Measurements from ENCODE around the gene VAT1.
"Not testable (repeated sequence)": the region's sequence is repeated elsewhere in the genome, so short reads cannot be mapped to it uniquely, and the experiment has no call there.

Gene VAT1

DNA sequence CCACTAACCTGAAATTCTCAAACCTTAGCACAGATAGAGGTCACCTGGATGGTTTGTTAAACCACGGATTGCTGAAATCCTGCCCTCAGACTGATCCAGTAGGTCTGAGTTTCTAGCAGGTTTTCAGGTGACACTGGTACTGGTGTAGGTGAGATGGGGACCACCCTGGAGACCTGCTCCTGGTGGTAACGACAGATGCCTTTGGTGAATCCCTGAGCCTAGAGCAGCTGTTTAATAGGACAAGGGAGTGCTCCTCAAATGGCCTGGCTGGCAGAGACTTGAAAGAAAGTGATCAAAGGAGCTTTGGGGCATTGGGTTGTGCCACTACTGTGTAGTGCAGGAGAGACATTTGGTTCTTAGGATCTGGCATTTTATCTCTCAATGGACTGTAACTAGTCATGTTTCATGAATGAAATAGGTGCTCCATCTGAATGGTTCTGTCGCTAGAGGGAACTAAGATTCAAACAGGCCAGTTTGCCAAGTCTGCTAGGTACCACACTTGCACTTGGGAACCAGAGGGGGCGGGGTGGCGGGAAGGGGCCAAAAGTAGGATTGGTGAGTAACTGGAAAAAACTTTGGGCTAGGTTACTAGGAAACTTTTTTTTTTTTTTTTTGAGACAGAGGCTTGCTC, 18.5 kb downstream of the VAT1 start:
- no peak for DNase-seq

GRCh38 chr17:43000894-43001293, 21.3 kb downstream of the VAT1 start:
- DNase-seq, result not testable (repeated sequence)

GRCh38 chr17:42999003-42999525, 23.1 kb downstream of the VAT1 start:
- DNase-seq, result no peak

DNA sequence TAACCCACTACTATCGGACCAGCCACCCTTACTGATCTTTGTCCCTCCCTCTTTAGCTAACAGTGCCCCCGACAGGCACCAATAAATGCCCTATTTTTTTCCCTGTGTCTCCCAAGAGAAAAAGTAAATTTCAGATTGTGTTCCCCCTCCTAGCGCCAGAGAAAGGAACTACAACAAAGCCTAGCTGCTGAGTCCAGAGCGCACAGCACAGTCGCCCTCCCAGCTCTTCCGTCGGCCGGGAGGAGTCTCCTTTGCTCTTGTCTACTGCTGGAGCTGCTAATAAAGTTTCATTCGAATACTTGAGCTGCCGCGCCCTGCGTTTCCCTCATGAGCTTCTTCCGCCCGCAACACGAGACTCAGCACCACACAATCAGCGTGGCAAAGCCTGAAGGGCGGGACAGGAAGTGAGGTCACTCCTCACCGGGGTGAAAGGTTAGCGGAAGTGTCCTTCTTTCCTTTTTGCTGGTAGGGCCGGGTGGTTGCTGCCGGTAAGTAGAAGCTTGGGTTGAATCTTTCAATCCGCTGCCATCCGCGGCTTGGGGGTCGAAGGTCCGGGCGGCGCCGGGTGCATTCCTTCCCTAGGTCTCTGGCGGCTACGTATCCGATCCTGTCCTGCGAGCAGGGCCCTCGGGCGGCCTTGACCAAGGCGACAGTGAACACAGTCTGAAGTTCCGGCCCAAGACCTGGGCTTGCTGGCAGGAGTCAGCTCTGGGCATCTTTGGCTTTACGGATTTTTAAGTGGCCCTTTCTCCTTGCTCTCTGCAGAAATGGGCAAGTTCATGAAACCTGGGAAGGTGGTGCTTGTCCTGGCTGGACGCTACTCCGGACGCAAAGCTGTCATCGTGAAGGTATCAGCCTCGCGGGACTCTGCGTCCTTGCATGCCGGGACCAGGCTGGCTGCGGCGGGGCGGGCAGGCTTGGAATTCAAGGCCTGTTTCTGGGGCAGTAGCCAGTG, 23.9 kb downstream of the VAT1 start, which contains the start of gene RPL27:
Gene RPL27 (plus strand): TSS at position 436 of the 955 bp plus-strand sequence. CDS start 332 bp downstream, at position 768.
- peak; percentile 97 to 98 for DNase-seq

GRCh38 chr17:42997390-42997983, 24.7 kb downstream of the VAT1 start:
- no peak for DNase-seq

DNA sequence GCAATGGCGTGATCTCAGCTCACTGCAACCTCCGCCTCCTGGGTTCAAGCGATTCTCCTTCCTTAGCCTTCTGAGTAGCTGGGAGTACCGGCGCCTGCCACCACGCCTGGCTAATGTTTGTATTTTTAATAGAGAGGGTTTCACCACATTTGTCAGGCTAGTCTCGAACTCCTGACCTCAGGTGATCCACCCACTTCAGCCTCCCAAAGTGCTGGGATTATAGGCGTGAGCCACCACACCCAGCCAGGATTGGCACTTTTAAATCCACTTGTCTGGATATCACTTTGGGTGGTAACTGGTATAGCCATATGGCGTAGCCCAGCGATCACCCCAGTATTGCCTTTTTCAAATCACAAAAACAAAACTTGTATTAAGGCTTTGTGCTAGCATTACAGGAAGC, 28.3 kb downstream of the VAT1 start:
- not testable (repeated sequence) for DNase-seq

DNA sequence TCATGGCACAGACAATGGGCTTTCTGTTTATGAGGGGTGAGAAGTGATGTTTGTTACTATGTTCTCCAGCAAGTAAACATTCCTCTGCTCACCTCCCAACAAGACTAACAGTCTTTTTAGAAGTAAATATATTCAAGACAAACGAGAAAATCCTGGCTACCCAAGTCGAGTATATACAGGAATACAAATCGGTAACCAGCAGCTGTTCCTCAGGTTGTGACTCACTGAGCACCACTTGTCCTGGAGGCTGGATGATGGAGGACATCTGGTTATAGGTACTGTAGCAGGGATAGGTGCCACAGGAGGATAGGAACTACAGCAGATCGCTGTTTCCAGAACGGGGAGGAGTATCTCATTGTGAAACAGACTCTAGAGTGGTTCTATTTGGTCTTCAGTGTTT, 29.3 kb downstream of the VAT1 start:
- no peak for DNase-seq

- no peak for DNase-seq
Measured at GRCh38 chr17:42991471-42991870, 30.7 kb downstream of the VAT1 start.

DNA sequence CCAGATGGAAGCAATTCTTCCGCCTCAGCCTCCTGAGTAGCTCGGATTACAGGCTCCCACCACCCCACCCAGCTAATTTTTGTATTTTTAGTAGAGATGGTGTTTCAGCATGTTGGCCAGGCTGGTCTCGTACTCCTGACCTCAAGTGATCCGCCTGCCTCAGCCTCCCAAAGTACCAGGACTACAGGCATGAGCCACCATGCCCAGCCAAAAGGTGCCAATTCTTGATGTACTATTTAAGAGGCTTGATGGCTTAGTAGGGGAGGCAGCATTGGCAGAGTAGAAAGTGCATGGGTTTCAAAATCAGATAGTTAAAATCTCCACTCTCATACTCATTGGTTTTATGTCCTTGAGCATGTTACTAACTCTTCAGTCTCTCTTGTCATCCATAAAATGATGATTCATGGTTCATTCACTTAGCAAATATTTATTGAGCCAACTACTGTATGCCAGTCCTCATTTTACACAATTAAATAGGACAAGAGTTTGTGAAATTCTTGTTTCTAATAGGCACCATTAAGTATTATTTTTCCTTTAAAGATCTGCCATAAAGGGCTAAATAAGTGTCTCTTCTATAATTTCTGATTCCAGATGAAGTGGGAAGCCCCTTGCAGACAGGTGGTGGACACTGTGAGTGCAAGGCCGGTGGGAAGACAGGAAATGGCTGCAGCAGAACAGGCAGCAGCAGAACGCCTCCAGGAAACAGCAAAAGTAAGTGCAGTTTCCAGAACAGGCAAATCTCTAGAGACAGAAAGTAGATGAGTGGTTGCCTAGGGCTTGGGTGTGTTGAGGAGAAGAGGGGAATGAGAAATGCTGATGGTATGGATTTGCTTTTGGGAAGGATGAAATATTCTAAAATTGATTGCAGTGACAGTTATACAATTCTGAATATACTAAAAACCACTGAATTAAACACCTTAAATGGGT, 32.2 kb downstream of the VAT1 start:
- DNase-seq, result no peak

GRCh38 chr17:42989141-42989540, 33.0 kb downstream of the VAT1 start:
- no peak for DNase-seq

DNA sequence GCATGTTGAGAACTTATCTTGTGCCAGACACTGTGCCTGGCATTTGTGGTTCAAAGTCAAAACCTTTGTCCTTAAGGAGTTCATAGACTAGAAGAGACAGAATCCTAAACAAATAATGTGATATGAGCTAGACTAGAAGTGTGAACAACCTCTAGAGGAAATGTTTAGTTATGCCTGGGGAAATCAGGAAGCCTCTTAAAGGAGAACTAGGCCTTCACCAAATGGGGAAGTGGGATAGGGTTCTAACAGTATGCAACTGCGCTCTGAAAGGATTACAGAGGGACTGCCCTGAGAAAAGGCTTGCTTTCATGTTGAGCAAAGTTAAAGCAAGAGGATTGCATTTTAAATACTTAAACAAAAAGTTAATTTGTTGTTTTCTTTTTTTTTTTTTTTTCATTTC, 37.0 kb downstream of the VAT1 start:
- no peak for DNase-seq

DNA sequence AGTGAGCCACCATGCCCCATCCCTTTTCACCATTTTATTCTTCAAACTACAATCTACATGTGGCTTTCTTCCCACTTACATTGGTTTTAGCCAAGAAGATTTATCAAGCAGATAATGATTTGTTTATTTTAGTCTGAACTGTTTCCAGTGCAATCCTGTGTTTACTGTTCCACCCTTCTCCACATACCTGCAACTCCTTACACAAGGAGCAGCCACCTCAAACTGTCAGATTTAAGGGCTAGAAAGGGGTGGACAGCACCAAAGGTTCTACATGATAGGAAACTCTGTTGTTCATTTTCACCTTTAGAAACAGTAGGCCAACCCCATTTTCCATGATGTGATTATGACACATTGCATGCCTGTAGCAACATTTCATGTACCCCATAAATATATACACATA, 39.9 kb downstream of the VAT1 start:
- DNase-seq, result no peak

DNA sequence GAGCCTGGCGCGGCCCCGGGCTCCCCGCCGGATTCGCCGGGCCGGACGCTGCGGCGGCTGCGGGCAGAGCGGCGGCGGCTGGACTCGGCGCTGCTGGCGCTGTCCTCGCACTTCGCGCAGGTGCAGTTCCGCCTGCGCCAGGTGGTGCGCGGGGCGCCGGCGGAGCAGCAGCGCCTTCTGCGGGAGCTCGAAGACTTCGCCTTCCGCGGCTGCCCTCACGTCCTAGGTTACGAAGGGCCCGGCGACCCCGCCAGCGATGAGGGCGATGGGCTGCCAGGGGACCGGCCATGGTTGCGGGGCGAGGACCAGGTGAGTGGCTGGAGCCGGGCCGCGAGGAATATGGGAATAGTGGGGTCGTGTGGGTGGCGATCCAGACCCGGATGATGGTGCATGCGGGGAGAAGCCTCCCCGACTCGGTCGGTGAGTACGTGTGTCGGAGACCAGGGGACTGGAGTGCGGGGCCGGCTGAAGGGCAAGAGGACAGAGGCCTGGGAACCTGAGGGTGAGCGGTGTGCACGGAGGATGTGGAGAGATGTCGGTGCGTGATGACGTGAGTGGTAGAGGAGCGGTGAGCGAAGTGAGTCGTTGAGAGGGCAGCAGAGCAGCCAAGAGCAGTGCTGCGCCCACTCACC, 41.3 kb downstream of the VAT1 start:
- peak; percentile 48 to 57 for DNase-seq

- DNase-seq, result peak; percentile 88 to 90
Measured at GRCh38 chr17:42980274-42980765, 41.9 kb downstream of the VAT1 start, which contains the start of gene RUNDC1. TSS of gene RUNDC1 (plus strand) at chr17:42980565. CDS start at chr17:42980577, 12 bp downstream.

GRCh38 chr17:42979511-42980273, 42.5 kb downstream of the VAT1 start, which contains the start of gene PTGES3L:
TSS of gene PTGES3L (minus strand) at chr17:42980080. CDS start at chr17:42980053, 27 bp downstream.
- no peak for DNase-seq

DNA sequence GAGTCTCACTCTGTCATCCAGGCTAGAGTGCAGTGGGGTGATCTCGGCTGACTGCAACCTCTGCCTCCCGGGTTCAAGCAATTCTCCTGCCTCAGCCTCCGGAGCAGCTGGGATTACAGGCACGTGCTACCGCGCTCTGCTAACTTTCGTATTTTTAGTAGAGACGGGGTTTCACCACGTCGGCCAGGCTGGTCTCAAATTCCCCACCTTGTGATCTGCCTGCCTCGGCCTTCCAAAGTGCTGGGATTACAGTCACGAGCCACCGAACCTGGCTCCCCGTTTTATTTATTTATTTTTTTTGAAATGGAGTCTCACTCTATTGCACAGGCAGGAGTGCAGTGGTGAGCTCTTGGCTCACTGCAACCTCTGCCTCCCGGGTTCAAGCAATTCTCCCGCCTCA, 46.5 kb downstream of the VAT1 start:
- not testable (repeated sequence) for DNase-seq

DNA sequence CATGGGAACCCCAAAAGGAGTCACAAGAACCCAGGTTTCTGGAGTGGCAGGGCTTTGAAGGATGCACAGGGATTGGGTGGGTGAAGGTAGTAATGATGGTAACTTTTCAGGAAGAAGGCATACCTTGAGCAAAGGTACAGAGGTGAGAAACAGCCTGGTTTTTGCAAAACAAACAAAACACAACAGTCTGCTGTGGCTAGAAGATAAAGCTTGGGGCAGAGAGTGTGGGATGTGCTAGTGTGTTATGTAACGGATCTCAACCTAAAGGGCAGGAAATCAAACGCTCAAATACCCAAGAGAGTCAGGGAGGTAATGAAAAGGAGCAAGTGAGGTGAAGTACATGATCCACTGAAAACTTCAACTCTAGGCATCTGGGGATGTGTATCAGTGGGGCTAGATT, 46.9 kb downstream of the VAT1 start:
- no peak for DNase-seq

- DNase-seq, result not testable (repeated sequence)
Measured at GRCh38 chr17:42973323-42973722, 48.9 kb downstream of the VAT1 start.

- no peak for DNase-seq
Measured at GRCh38 chr17:42971589-42971988, 50.6 kb downstream of the VAT1 start.

GRCh38 chr17:42969001-42969581, 53.1 kb downstream of the VAT1 start:
- no peak for DNase-seq

Data from activated CD4-positive, alpha-beta T cell treated with anti-CD3 and anti-CD28 coated beads, Interleukin-2, amount 50 U/mL, for 4 hours (primary cell).